Astrocyte (in vitro differentiated cells and primary cell): ENCODE data around the gene S100A9. TPM values are rescaled to one million over a fixed set of nuclear protein-coding genes. Genes with fewer than 3 reads are reported as not detected.
A peak's percentile ranks its signal among the peaks of the same experiment; 100 is the strongest.

Source experiments
- DNase-seq: peaks from one replicate; pipeline ENCODE4 v3.0.0-alpha.2; 2010; ENCODE audit warnings: low read depth
- FAIRE-seq: peaks from 2 replicates; lab custom pipeline; 2011; peaks lifted over from hg19 to GRCh38; lab: Jason Lieb, UNC
- H2AFZ ChIP-seq: 2 replicates; pipeline ENCODE4 v1.6.0; 2012; ENCODE audit warnings: low read depth, low read length, inconsistent platforms
- H3K27ac ChIP-seq: 2 replicates; pipeline ENCODE4 v1.5.1; 2011; ENCODE audit warnings: low read depth, low read length, inconsistent platforms
- H3K27me3 ChIP-seq: 2 replicates; pipeline ENCODE4 v1.6.0; 2011; ENCODE audit warnings: low read length, inconsistent platforms; ENCODE audit not compliant: insufficient read depth
- H3K36me3 ChIP-seq: 2 replicates; pipeline ENCODE4 v1.5.1; 2011; ENCODE audit warnings: low read length, inconsistent platforms; ENCODE audit not compliant: insufficient read depth
- H3K4me1 ChIP-seq: 2 replicates; pipeline ENCODE4 v1.5.1; 2011; ENCODE audit warnings: low read length, inconsistent platforms; ENCODE audit not compliant: insufficient read depth
- H3K4me2 ChIP-seq: 2 replicates; pipeline ENCODE4 v1.6.0; 2012; ENCODE audit warnings: low read length, inconsistent platforms
- H3K4me3 ChIP-seq: 2 replicates; pipeline ENCODE4 v1.5.1; 2011; ENCODE audit warnings: low read depth, mild to moderate bottlenecking, low read length, inconsistent platforms; ENCODE audit not compliant: insufficient read depth
- H3K79me2 ChIP-seq: 2 replicates; pipeline ENCODE4 v1.6.0; 2012; ENCODE audit warnings: mild to moderate bottlenecking, low read length, inconsistent platforms; ENCODE audit not compliant: insufficient read depth
- H3K9ac ChIP-seq: 2 replicates; pipeline ENCODE4 v1.6.0; 2012; ENCODE audit warnings: mild to moderate bottlenecking, low read length, inconsistent platforms
- H3K9me3 ChIP-seq: 2 replicates; pipeline ENCODE4 v1.5.1; 2012; ENCODE audit warnings: low read depth, mild to moderate bottlenecking, low read length, inconsistent platforms; ENCODE audit not compliant: insufficient read depth
- H4K20me1 ChIP-seq: 2 replicates; pipeline ENCODE4 v1.6.0; 2012; ENCODE audit warnings: low read length, inconsistent platforms; ENCODE audit not compliant: insufficient read depth
- H3K27ac Mint-ChIP-seq: one replicate; pipeline ENCODE4 v1.8.0; 2021; ENCODE audit warnings: mild to moderate bottlenecking, mixed read lengths; ENCODE audit not compliant: unreplicated experiment
- H3K27me3 Mint-ChIP-seq: one replicate; pipeline ENCODE4 v1.8.0; 2021; ENCODE audit warnings: low read depth, mixed read lengths; ENCODE audit not compliant: unreplicated experiment
- H3K36me3 Mint-ChIP-seq: one replicate; pipeline ENCODE4 v1.8.0; 2021; ENCODE audit warnings: low read depth, mixed read lengths; ENCODE audit not compliant: unreplicated experiment
- H3K4me1 Mint-ChIP-seq: one replicate; pipeline ENCODE4 v1.8.0; 2021; ENCODE audit warnings: low read depth, mixed read lengths; ENCODE audit not compliant: unreplicated experiment
- H3K4me3 Mint-ChIP-seq: one replicate; pipeline ENCODE4 v1.8.0; 2021; ENCODE audit warnings: mild to moderate bottlenecking, moderate library complexity, mixed read lengths; ENCODE audit not compliant: unreplicated experiment
- H3K9me3 Mint-ChIP-seq: one replicate; pipeline ENCODE4 v1.8.0; 2021; ENCODE audit warnings: mild to moderate bottlenecking, mixed read lengths; ENCODE audit not compliant: unreplicated experiment
- CTCF ChIP-seq: IDR thresholded peaks from 2 replicates; pipeline ENCODE4 v1.5.1; 2011; ENCODE audit warnings: low read depth, mild to moderate bottlenecking, inconsistent platforms, low read length, moderate library complexity; ENCODE audit not compliant: insufficient read depth
- EZH2 ChIP-seq: IDR thresholded peaks from 2 replicates; pipeline ENCODE4 v1.6.1; 2012; ENCODE audit warnings: mild to moderate bottlenecking, low read length, inconsistent platforms; ENCODE audit not compliant: insufficient read depth
- total RNA-seq: library from RNA; stranded (reverse); gene quantifications from 2 replicates; pipeline ENCODE4 v1.2.1, GENCODE V29; 2021

The S100A9 gene
- total RNA-seq, 1 donor from 2014 or later = 1.8 TPM

GRCh38 chr1:153375511-153375910 is 17.9 kb downstream of the S100A9 start, which contains the start of gene S100A12:
Gene S100A12, minus strand, starts transcription at chr1:153375621. Its CDS starts 1,029 bp downstream, at chr1:153374592.
- Histone ChIP-seq H4K20me1 (no peaks in the 10 kb centered on the region), H3K27me3 (peaks cover 3% of the 10 kb centered on the region), H3K27ac (no peak within 1 kb of the TSS), H3K9me3 (peaks cover under 1% of the 10 kb centered on the region), H3K4me1 (no peaks in the 10 kb centered on the region), H2AFZ (no peak within 1 kb of the TSS), H3K4me2 (no peak within 1 kb of the TSS), H3K9ac (no peak within 1 kb of the TSS), H3K36me3 (no peaks in the 10 kb centered on the region), H3K4me3 (no peak within 1 kb of the TSS), H3K79me2 (no peaks in the 10 kb centered on the region)
- DNase-seq (peak; percentile 89), FAIRE-seq (no peak)
- no peaks in the 10 kb centered on the region for H3K36me3 Mint-ChIP-seq
- H3K4me3 Mint-ChIP-seq = no peak within 1 kb of the TSS
- no peak for TF ChIP-seq EZH2
- no peak for TF ChIP-seq CTCF
- H3K27me3 Mint-ChIP-seq = peaks cover 37% of the 10 kb centered on the region
- peaks cover 6% of the 10 kb centered on the region for H3K4me1 Mint-ChIP-seq
- H3K9me3 Mint-ChIP-seq = peaks cover 3% of the 10 kb centered on the region
- H3K27ac Mint-ChIP-seq = no peak within 1 kb of the TSS

- Histone ChIP-seq H2AFZ (no peak overlapping the region), H3K4me3 (no peak overlapping the region), H3K79me2 (no peaks in the 10 kb centered on the region), H3K9me3 (peaks cover 3% of the 10 kb centered on the region), H3K4me2 (no peak overlapping the region), H4K20me1 (no peaks in the 10 kb centered on the region), H3K9ac (no peak overlapping the region), H3K4me1 (no peaks in the 10 kb centered on the region), H3K27me3 (peaks cover 3% of the 10 kb centered on the region), H3K36me3 (no peaks in the 10 kb centered on the region), H3K27ac (no peak overlapping the region)
- peaks cover 6% of the 10 kb centered on the region for H3K4me1 Mint-ChIP-seq
- no peaks in the 10 kb centered on the region for H3K36me3 Mint-ChIP-seq
- peaks cover 37% of the 10 kb centered on the region for H3K27me3 Mint-ChIP-seq
- DNase-seq = no peak
- peaks cover 12% of the 10 kb centered on the region for H3K9me3 Mint-ChIP-seq
- H3K4me3 Mint-ChIP-seq = no peak overlapping the region
- TF ChIP-seq CTCF = no peak
- no peak for TF ChIP-seq EZH2
- no peak for FAIRE-seq
- no peak overlapping the region for H3K27ac Mint-ChIP-seq
Observed at GRCh38 chr1:153379591-153379990, 21.9 kb downstream of the S100A9 start.

- Histone ChIP-seq H3K27me3 (peaks cover 3% of the 10 kb centered on the region), H4K20me1 (no peaks in the 10 kb centered on the region), H3K9ac (no peak overlapping the region), H3K79me2 (no peaks in the 10 kb centered on the region), H3K4me1 (no peaks in the 10 kb centered on the region), H3K9me3 (peaks cover 3% of the 10 kb centered on the region), H3K4me2 (no peak overlapping the region), H3K27ac (no peak overlapping the region), H2AFZ (no peak overlapping the region), H3K4me3 (no peak overlapping the region), H3K36me3 (no peaks in the 10 kb centered on the region)
- FAIRE-seq (no peak), DNase-seq (no peak)
- peaks cover 3% of the 10 kb centered on the region for H3K4me1 Mint-ChIP-seq
- no peak overlapping the region for H3K4me3 Mint-ChIP-seq
- TF ChIP-seq EZH2 = no peak
- no peak for TF ChIP-seq CTCF
- H3K36me3 Mint-ChIP-seq = no peaks in the 10 kb centered on the region
- no peak overlapping the region for H3K27ac Mint-ChIP-seq
- peaks cover 37% of the 10 kb centered on the region for H3K27me3 Mint-ChIP-seq
- H3K9me3 Mint-ChIP-seq = peaks cover 12% of the 10 kb centered on the region
Observed at GRCh38 chr1:153380711-153381110, 23.1 kb downstream of the S100A9 start.
